Activated T-cell treated with anti-CD3 and anti-CD28 coated beads for 24 hours (primary cell): Measurements from ENCODE around the gene CLCA2.
A peak's percentile ranks its signal among the peaks of the same experiment; 100 is the strongest.

ENCODE experiments used
- DNase-seq: peaks from one replicate; pipeline ENCODE4 v3.0.0-alpha.2; 2020; ENCODE audit warnings: low read depth

CLCA2 gene

GRCh38 chr1:86423873-86424272 lies at the start of gene CLCA2:
Gene CLCA2, plus strand, starts transcription at chr1:86424171. Its CDS starts 77 bp downstream, at chr1:86424248.
- no peak for DNase-seq

GRCh38 chr1:86375688-86376087 lies 48.3 kb upstream of the CLCA2 start:
- DNase-seq, result no peak

GRCh38 chr1:86377341-86377740 lies 46.6 kb upstream of the CLCA2 start:
- no peak for DNase-seq

GRCh38 chr1:86378813-86379212 lies 45.2 kb upstream of the CLCA2 start:
- DNase-seq, result no peak

GRCh38 chr1:86380257-86380861 lies 43.6 kb upstream of the CLCA2 start:
- no peak for DNase-seq

GRCh38 chr1:86381223-86381622 lies 42.7 kb upstream of the CLCA2 start:
- DNase-seq, result no peak

GRCh38 chr1:86382878-86383277 lies 41.1 kb upstream of the CLCA2 start:
- DNase-seq, result no peak

GRCh38 chr1:86387916-86388627 lies 35.9 kb upstream of the CLCA2 start:
- no peak for DNase-seq

GRCh38 chr1:86388777-86389176 lies 35.2 kb upstream of the CLCA2 start:
- DNase-seq, result no peak

GRCh38 chr1:86389307-86389706 lies 34.7 kb upstream of the CLCA2 start:
- no peak for DNase-seq

- DNase-seq, result no peak
Measured at GRCh38 chr1:86394416-86394815, 29.6 kb upstream of the CLCA2 start.

GRCh38 chr1:86395751-86396497 lies 28.0 kb upstream of the CLCA2 start, which contains the start of gene ODF2L:
Gene ODF2L, minus strand, starts transcription at chr1:86396323. Its CDS starts 9,296 bp downstream, at chr1:86387027.
- peak; percentile 85 for DNase-seq

- DNase-seq, result no peak
Measured at GRCh38 chr1:86396498-86396890, 27.5 kb upstream of the CLCA2 start.

GRCh38 chr1:86409416-86410021 lies 14.5 kb upstream of the CLCA2 start:
- DNase-seq, result no peak

- DNase-seq, result no peak
Measured at GRCh38 chr1:86410879-86411278, 13.1 kb upstream of the CLCA2 start.

- DNase-seq, result no peak
Measured at GRCh38 chr1:86416343-86416742, 7.6 kb upstream of the CLCA2 start.

GRCh38 chr1:86419277-86419903 lies 4.6 kb upstream of the CLCA2 start:
- DNase-seq, result no peak

GRCh38 chr1:86421601-86422280 lies 2.2 kb upstream of the CLCA2 start:
- DNase-seq, result no peak

- DNase-seq, result no peak
Measured at GRCh38 chr1:86423473-86423872, 498 bp upstream of the CLCA2 start.

- no peak for DNase-seq
Measured at GRCh38 chr1:86429122-86429725, 5.3 kb downstream of the CLCA2 start.

- no peak for DNase-seq
Measured at GRCh38 chr1:86429835-86430234, 5.9 kb downstream of the CLCA2 start.
